GM23248 (cell line): ENCODE results near the gene ADAMTSL3. TPM values are rescaled to one million over a fixed set of nuclear protein-coding genes. Genes with fewer than 3 reads are reported as not detected.

Experiments used
- DNase-seq: peaks from one replicate; pipeline ENCODE4 v3.0.0-alpha.2; 2015
- H2AFZ ChIP-seq: fragments of 200-600 bp; sonication (generic); 2 replicates; pipeline ENCODE4 v1.6.1; 2016; ENCODE audit warnings: antibody characterized with exemption
- H3F3A ChIP-seq: fragments of 200-600 bp; sonication (generic); 2 replicates; pipeline ENCODE4 v1.6.1; 2016; ENCODE audit warnings: mild to moderate bottlenecking, antibody characterized with exemption, mixed run types; ENCODE audit not compliant: insufficient read depth
- H3K27ac ChIP-seq: fragments of 200-600 bp; sonication (generic); 2 replicates; pipeline ENCODE4 v1.5.1; 2016; ENCODE audit warnings: mild to moderate bottlenecking
- H3K27me3 ChIP-seq: fragments of 200-600 bp; sonication (generic); replicated peaks from 2 replicates; pipeline ENCODE4 v1.6.1; 2016; ENCODE audit warnings: mild to moderate bottlenecking; ENCODE audit not compliant: insufficient read depth
- H3K36me3 ChIP-seq: fragments of 200-600 bp; sonication (generic); 2 replicates; pipeline ENCODE4 v1.6.1; 2016; ENCODE audit warnings: low read depth, mild to moderate bottlenecking
- H3K4me1 ChIP-seq: fragments of 200-600 bp; sonication (generic); 2 replicates; pipeline ENCODE4 v1.6.1; 2016; ENCODE audit warnings: mild to moderate bottlenecking; ENCODE audit not compliant: insufficient read depth
- H3K4me2 ChIP-seq: fragments of 200-600 bp; sonication (generic); one replicate; pipeline ENCODE4 v1.6.1; 2016; ENCODE audit warnings: mild to moderate bottlenecking; ENCODE audit not compliant: unreplicated experiment
- H3K4me3 ChIP-seq: fragments of 200-600 bp; sonication (generic); 2 replicates; pipeline ENCODE4 v1.5.1; 2016; ENCODE audit warnings: mild to moderate bottlenecking
- H3K79me2 ChIP-seq: fragments of 200-600 bp; sonication (generic); 2 replicates; pipeline ENCODE4 v1.6.1; 2016; ENCODE audit warnings: mild to moderate bottlenecking; ENCODE audit not compliant: insufficient read depth
- H3K9ac ChIP-seq: fragments of 200-600 bp; sonication (generic); 2 replicates; pipeline ENCODE4 v1.6.1; 2016; ENCODE audit warnings: mild to moderate bottlenecking
- H3K9me2 ChIP-seq: fragments of 200-600 bp; sonication (generic); 2 replicates; pipeline ENCODE4 v1.6.1; 2016; ENCODE audit warnings: mixed run types, mild to moderate bottlenecking, moderate library complexity; ENCODE audit not compliant: insufficient read depth
- H3K9me3 ChIP-seq: fragments of 200-600 bp; sonication (generic); one replicate; pipeline ENCODE4 v1.6.1; 2017; ENCODE audit warnings: low read depth
- H4K20me1 ChIP-seq: fragments of 200-600 bp; sonication (generic); 2 replicates; pipeline ENCODE4 v1.6.0; 2016; ENCODE audit not compliant: insufficient read depth
- EZH2 ChIP-seq: fragments of 200-600 bp; sonication (generic); IDR thresholded peaks from 2 replicates; pipeline ENCODE4 v1.6.1; 2018; ENCODE audit warnings: antibody characterized with exemption, mild to moderate bottlenecking; ENCODE audit not compliant: insufficient read depth, poor library complexity, severe bottlenecking
- EZH2phosphoT487 ChIP-seq: fragments of 200-600 bp; sonication (generic); IDR thresholded peaks from 2 replicates; pipeline ENCODE4 v1.6.1; 2018; ENCODE audit warnings: antibody characterized with exemption, moderate library complexity, mild to moderate bottlenecking, low read depth; ENCODE audit not compliant: insufficient read depth
- WGBS, 2 experiments: methylation state at CpG; one replicate each; pipeline ENCODE4 v1.1.6; 2015 to 2017; ENCODE audit warnings: low lambda C conversion rate in 2 of 2, low coverage in 1 of 2; ENCODE audit errors: missing lambda C conversion rate in 2 of 2; 5-methylcytosine and 5-hydroxymethylcytosine counted together
- in situ Hi-C: fragments of 300-500 bp; cut with MboI; formaldehyde crosslinking; loops from 2 replicates; pipeline ENCODE4 v1.15.0; 2020
- polyA plus RNA-seq: library from polyadenylated mRNA; unstranded; fragments of >200 nt; fragmentation: Nextera tagmentation; extraction: Ambion mirVana; gene quantifications from 2 replicates; pipeline ENCODE4 v1.2.1, GENCODE V29; 2016
- total RNA-seq: library from RNA; depleted of rRNA; stranded (reverse); fragments of >200 nt; shearing (Covaris generic); gene quantifications from 2 replicates; pipeline ENCODE4 v1.2.3, GENCODE V29; 2014

ADAMTSL3 gene
- total and polyA plus RNA-seq, 2 experiments from 2014 or later: not detected

DNA sequence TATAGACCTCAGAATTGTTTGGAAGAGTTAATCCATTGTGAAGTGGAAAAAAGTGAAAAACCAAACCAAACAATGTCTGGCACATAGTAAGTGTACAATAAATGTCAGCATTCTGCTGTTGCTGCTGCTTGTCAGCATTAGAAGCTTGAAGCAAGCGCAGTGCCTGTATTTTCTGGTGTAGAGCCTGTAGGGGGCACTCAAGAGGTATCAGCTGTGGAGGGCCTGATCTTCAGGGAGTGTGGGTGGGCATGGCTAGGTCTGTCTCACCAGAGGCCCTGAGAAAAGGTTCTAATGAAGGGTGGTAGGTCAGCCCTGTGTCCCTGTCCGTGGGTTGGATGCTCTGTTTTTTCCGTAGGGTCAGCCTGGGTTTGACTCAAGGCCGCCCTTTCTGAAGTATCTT, 3.6 kb downstream of the ADAMTSL3 start:
- Histone ChIP-seq H3K36me3 (no peaks in the 10 kb centered on the region), H3K27ac (no peak overlapping the region), H3K9ac (no peak overlapping the region), H3K9me3 (no peaks in the 10 kb centered on the region), H3F3A (no peaks in the 10 kb centered on the region), H3K4me2 (no peak overlapping the region), H3K79me2 (no peaks in the 10 kb centered on the region), H3K4me3 (no peak overlapping the region), H3K4me1 (no peaks in the 10 kb centered on the region), H4K20me1 (no peaks in the 10 kb centered on the region), H3K9me2 (no peaks in the 10 kb centered on the region), H2AFZ (no peak overlapping the region), H3K27me3 (peaks cover 27% of the 10 kb centered on the region)
- DNase-seq: peak; percentile 3
- TF ChIP-seq EZH2 (no peak), EZH2phosphoT487 (no peak)
- WGBS, 2 experiments: 72 to 85% methylated on average over 4 of the region's 4 CpGs
- in situ Hi-C loops: no loop called here

DNA sequence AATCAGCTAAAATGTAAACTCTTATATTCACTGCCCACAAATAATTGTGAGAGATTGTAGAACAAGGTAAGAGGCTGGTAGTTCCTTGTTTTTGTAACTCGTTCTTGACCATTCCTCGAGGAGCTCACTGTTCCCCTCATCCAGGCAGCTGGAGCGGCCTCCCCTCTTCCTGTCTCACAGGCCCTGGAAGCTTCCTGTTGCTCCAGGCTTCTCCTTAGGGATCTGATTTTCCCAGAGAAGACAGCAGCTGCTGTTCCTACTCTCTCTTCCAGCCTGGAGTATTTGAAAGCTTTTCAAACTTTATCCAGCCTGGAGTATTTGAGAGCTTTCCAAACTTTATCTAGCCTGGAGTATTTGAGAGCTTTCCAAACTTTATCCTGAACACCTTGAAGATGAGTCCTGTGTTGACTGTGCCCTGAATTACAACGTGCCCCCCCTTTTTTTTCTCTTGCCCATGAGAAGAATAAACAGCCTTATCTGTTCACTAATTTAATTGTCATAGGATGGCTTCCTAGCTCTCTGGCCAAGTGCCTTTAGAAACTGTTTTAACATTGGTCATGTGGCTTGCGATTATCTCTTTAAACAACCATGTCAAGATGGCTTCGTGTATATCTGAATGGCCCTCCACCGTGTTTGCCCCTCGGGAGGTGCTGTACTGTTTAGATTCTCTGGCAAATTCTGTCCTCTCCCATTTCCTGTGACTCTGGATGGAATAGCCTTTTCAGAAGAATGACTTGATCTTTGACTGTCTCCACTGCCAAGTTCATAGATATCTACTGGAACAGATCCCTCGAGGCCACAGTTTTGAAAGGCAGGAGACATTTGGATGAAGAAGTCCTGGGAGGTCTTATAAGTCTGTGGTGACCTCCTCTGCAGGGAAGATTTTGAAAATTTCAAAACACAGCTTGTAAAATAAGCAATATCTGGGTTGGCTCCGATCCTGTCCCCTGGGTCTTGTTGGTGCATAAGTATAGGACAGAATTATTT, 4.8 kb downstream of the ADAMTSL3 start:
- no peaks in the 10 kb centered on the region for H3F3A ChIP-seq

DNA sequence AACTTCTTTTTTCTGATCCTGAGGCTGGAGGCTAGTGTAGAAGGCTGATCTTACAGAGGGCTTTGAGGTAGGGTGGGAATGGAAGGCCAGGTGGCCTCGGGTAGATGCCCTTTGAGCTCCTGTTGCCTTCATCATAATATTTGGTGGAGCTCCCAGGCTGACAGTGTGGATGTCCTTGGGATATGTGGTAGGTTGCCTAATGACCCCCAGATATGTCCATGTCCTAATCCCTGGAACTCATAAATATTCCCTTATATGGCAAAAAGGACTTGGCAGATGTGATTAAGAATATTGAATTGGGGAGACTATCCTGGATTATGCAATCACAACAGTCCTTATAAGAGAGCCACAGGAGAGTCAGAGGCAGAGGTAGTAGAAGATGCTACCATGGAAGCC, 5.5 kb downstream of the ADAMTSL3 start:
- no peak for TF ChIP-seq EZH2
- no peak for TF ChIP-seq EZH2phosphoT487
- in situ Hi-C loops: no loop called here
- H2AFZ ChIP-seq: no peak overlapping the region
- H3K4me3 ChIP-seq: no peak overlapping the region
- H3K4me1 ChIP-seq: no peaks in the 10 kb centered on the region
- no peaks in the 10 kb centered on the region for H3K79me2 ChIP-seq
- no peak overlapping the region for H3K27ac ChIP-seq
- DNase-seq: no peak
- no peak overlapping the region for H3K4me2 ChIP-seq
- H3K9ac ChIP-seq: no peak overlapping the region
- H3K27me3 ChIP-seq: peaks cover 18% of the 10 kb centered on the region
- H3F3A ChIP-seq: no peaks in the 10 kb centered on the region
- H3K9me3 ChIP-seq: no peaks in the 10 kb centered on the region
- H3K36me3 ChIP-seq: no peaks in the 10 kb centered on the region
- no peaks in the 10 kb centered on the region for H4K20me1 ChIP-seq
- 19 to 26% methylated on average over 1 of the region's 1 CpG for WGBS, 2 experiments
- no peaks in the 10 kb centered on the region for H3K9me2 ChIP-seq

More for the DNA sequence above, 4.8 kb downstream of the ADAMTSL3 start:
- in situ Hi-C loops: no loop called here
- Histone ChIP-seq H2AFZ (no peak overlapping the region), H3K4me3 (no peak overlapping the region), H3K9me2 (no peaks in the 10 kb centered on the region), H3K9me3 (no peaks in the 10 kb centered on the region), H3K4me1 (no peaks in the 10 kb centered on the region), H3K9ac (no peak overlapping the region), H3K36me3 (no peaks in the 10 kb centered on the region), H3K27me3 (peaks cover 23% of the 10 kb centered on the region), H3K4me2 (no peak overlapping the region), H3K79me2 (no peaks in the 10 kb centered on the region), H3K27ac (no peak overlapping the region), H4K20me1 (no peaks in the 10 kb centered on the region)
- 49 to 50% methylated on average over 10 of the region's 10 CpGs for WGBS, 2 experiments
- TF ChIP-seq EZH2phosphoT487: no peak
- TF ChIP-seq EZH2: no peak
- no peak for DNase-seq

DNA sequence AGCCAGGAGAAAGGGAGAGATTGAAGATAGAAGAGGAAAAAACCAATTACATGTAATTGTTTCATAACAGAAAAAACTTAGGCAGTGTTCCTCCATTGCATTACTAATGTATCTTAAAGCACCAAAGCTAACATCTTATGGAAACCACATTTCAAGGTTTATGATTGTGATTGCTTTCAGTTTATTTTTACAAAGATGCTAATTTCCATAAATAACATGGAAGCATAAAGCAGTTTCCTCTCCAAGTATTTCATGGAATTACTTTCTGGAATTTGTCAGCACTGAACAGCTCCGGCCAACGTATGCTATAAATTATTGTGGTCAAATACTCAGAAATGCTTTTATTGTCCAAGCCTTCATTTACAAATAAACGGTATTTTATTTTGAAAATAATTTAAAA, 11.6 kb downstream of the ADAMTSL3 start:
- H3F3A ChIP-seq: no peaks in the 10 kb centered on the region
- WGBS, 2 experiments: 0 to 2% methylated on average over 3 of the region's 3 CpGs
- no peaks in the 10 kb centered on the region for H3K36me3 ChIP-seq
- DNase-seq: no peak
- H4K20me1 ChIP-seq: no peaks in the 10 kb centered on the region
- H3K27ac ChIP-seq: no peak overlapping the region
- H3K27me3 ChIP-seq: no peaks in the 10 kb centered on the region
- in situ Hi-C loops: no loop called here
- H3K4me3 ChIP-seq: no peak overlapping the region
- no peaks in the 10 kb centered on the region for H3K79me2 ChIP-seq
- no peak overlapping the region for H3K4me2 ChIP-seq
- H3K4me1 ChIP-seq: no peaks in the 10 kb centered on the region
- H3K9me2 ChIP-seq: no peaks in the 10 kb centered on the region
- TF ChIP-seq EZH2phosphoT487: no peak
- no peak for TF ChIP-seq EZH2
- no peaks in the 10 kb centered on the region for H3K9me3 ChIP-seq
- no peak overlapping the region for H3K9ac ChIP-seq
- H2AFZ ChIP-seq: no peak overlapping the region
